H9 (cell line): ENCODE results near the gene C10orf71. TPM values are rescaled to one million over a fixed set of nuclear protein-coding genes. Genes with fewer than 3 reads are reported as not detected.

Experiments used
- DNase-seq: peaks from one replicate; pipeline ENCODE4 v3.0.0-alpha.2; 2017
- H2AFZ ChIP-seq: one replicate; pipeline ENCODE4 v1.6.1; 2013; ENCODE audit warnings: mild to moderate bottlenecking, low read length, control low read depth, moderate library complexity
- H2AK5ac ChIP-seq: 2 replicates; pipeline ENCODE4 v1.6.1; 2013; ENCODE audit warnings: low read length, control low read depth, mixed read lengths; ENCODE audit not compliant: insufficient read length
- H2BK120ac ChIP-seq: one replicate; pipeline ENCODE4 v1.6.1; 2013; ENCODE audit warnings: low read depth, mild to moderate bottlenecking, low read length, control low read depth, inconsistent platforms; ENCODE audit not compliant: poor library complexity, severe bottlenecking
- H2BK12ac ChIP-seq: 2 replicates; pipeline ENCODE4 v1.6.1; 2013; ENCODE audit warnings: low read length, control low read depth, mixed read lengths, low read depth; ENCODE audit not compliant: insufficient read length
- H2BK15ac ChIP-seq: 2 replicates; pipeline ENCODE4 v1.6.1; 2013; ENCODE audit warnings: low read depth, low read length, control low read depth
- H2BK20ac ChIP-seq: one replicate; pipeline ENCODE4 v1.6.1; 2013; ENCODE audit warnings: low read depth, mild to moderate bottlenecking, low read length, control low read depth, inconsistent platforms; ENCODE audit not compliant: poor library complexity, severe bottlenecking
- H2BK5ac ChIP-seq: 2 replicates; pipeline ENCODE4 v1.6.1; 2013; ENCODE audit warnings: low read length, control low read depth, mixed read lengths; ENCODE audit not compliant: insufficient read length
- H3K14ac ChIP-seq: 2 replicates; pipeline ENCODE4 v1.6.1; 2013; ENCODE audit warnings: low read length, control low read depth; ENCODE audit not compliant: insufficient read depth
- H3K18ac ChIP-seq: 2 replicates; pipeline ENCODE4 v1.6.1; 2013; ENCODE audit warnings: low read depth, mild to moderate bottlenecking, mixed read lengths, low read length, control low read depth; ENCODE audit not compliant: insufficient read length
- H3K23ac ChIP-seq: 2 replicates; pipeline ENCODE4 v1.6.1; 2013; ENCODE audit warnings: low read length, control low read depth, mixed read lengths, low read depth; ENCODE audit not compliant: insufficient read length
- H3K23me2 ChIP-seq: 2 replicates; pipeline ENCODE4 v1.6.1; 2013; ENCODE audit warnings: low read depth, mild to moderate bottlenecking, mixed read lengths, low read length, control low read depth; ENCODE audit not compliant: insufficient read length, poor library complexity, severe bottlenecking
- H3K27ac ChIP-seq: 2 replicates; pipeline ENCODE4 v1.5.1; 2013; ENCODE audit warnings: low read length, control low read depth, mixed read lengths, low read depth; ENCODE audit not compliant: insufficient read length
- H3K27me3 ChIP-seq: 2 replicates; pipeline ENCODE4 v1.6.1; 2013; ENCODE audit warnings: low read length, control low read depth, inconsistent platforms; ENCODE audit not compliant: insufficient read depth
- H3K4ac ChIP-seq: 2 replicates; pipeline ENCODE4 v1.6.1; 2013; ENCODE audit warnings: low read depth, mild to moderate bottlenecking, control low read depth, inconsistent platforms, low read length, moderate library complexity
- H3K4me1 ChIP-seq: 2 replicates; pipeline ENCODE4 v1.6.1; 2013; ENCODE audit warnings: low read length, control low read depth, inconsistent platforms; ENCODE audit not compliant: insufficient read depth
- H3K4me2 ChIP-seq: 2 replicates; pipeline ENCODE4 v1.6.1; 2013; ENCODE audit warnings: low read length, control low read depth, mixed read lengths; ENCODE audit not compliant: insufficient read length, insufficient read depth
- H3K56ac ChIP-seq: 2 replicates; pipeline ENCODE4 v1.6.1; 2013; ENCODE audit warnings: low read depth, mild to moderate bottlenecking, mixed read lengths, low read length, control low read depth; ENCODE audit not compliant: insufficient read length
- H3K79me1 ChIP-seq: 2 replicates; pipeline ENCODE4 v1.6.1; 2013; ENCODE audit warnings: low read depth, mild to moderate bottlenecking, moderate library complexity, low read length, control low read depth, inconsistent platforms; ENCODE audit not compliant: insufficient read depth, poor library complexity, severe bottlenecking
- H3K79me2 ChIP-seq: 2 replicates; pipeline ENCODE4 v1.6.1; 2013; ENCODE audit warnings: low read length, control low read depth, inconsistent platforms; ENCODE audit not compliant: insufficient read depth
- H3K9ac ChIP-seq: 2 replicates; pipeline ENCODE4 v1.6.1; 2013; ENCODE audit warnings: low read length, control low read depth, mixed read lengths; ENCODE audit not compliant: insufficient read length; ENCODE audit errors: extremely low read depth
- H3K9me3 ChIP-seq: one replicate; pipeline ENCODE4 v1.6.1; 2013; ENCODE audit warnings: low read depth, low read length, inconsistent platforms; ENCODE audit not compliant: control insufficient read depth
- H3T11ph ChIP-seq: one replicate; pipeline ENCODE4 v1.6.1; 2013; ENCODE audit warnings: mild to moderate bottlenecking, low read length, control low read depth, inconsistent platforms
- H4K20me1 ChIP-seq: one replicate; pipeline ENCODE4 v1.6.1; 2013; ENCODE audit not compliant: control insufficient read depth, insufficient read length, insufficient read depth
- H4K5ac ChIP-seq: 2 replicates; pipeline ENCODE4 v1.6.1; 2013; ENCODE audit warnings: low read depth, mild to moderate bottlenecking, mixed read lengths, low read length, control low read depth; ENCODE audit not compliant: insufficient read length
- H4K8ac ChIP-seq: replicated peaks from 2 replicates; pipeline ENCODE4 v1.6.1; 2013; ENCODE audit warnings: low read length, control low read depth, mixed read lengths, low read depth; ENCODE audit not compliant: insufficient read length
- H4K91ac ChIP-seq: 2 replicates; pipeline ENCODE4 v1.6.1; 2013; ENCODE audit warnings: low read depth, mild to moderate bottlenecking, moderate library complexity, mixed read lengths, low read length, control low read depth; ENCODE audit not compliant: insufficient read length
- H3K27ac Mint-ChIP-seq, 3 experiments: 2 replicates in 2 of 3; 3 replicates in 1 of 3; pipeline ENCODE4 v1.8.0; 2020 to 2021; ENCODE audit warnings: mixed read lengths in 3 of 3, mild to moderate bottlenecking in 1 of 3, moderate library complexity in 1 of 3
- H3K27me3 Mint-ChIP-seq: 2 replicates; pipeline ENCODE4 v1.8.0; 2021; ENCODE audit warnings: low read depth, mild to moderate bottlenecking, moderate library complexity, mixed read lengths
- H3K36me3 Mint-ChIP-seq, 3 experiments: 2 replicates in 2 of 3; 3 replicates in 1 of 3; pipeline ENCODE4 v1.8.0; 2020 to 2021; ENCODE audit warnings: low read depth in 3 of 3, mixed read lengths in 3 of 3; ENCODE audit not compliant: insufficient read depth in 1 of 3
- H3K4me1 Mint-ChIP-seq, 2 experiments: 2 replicates each; pipeline ENCODE4 v1.8.0; 2020; ENCODE audit warnings: mixed read lengths in 2 of 2
- H3K4me3 Mint-ChIP-seq, 2 experiments: 2 replicates in 1 of 2; 3 replicates in 1 of 2; pipeline ENCODE4 v1.8.0; 2020 to 2021; ENCODE audit warnings: mild to moderate bottlenecking in 2 of 2, mixed read lengths in 2 of 2, moderate library complexity in 1 of 2
- H3K9me3 Mint-ChIP-seq, 2 experiments: 2 replicates in 1 of 2; 3 replicates in 1 of 2; pipeline ENCODE4 v1.8.0; 2020; ENCODE audit warnings: mild to moderate bottlenecking in 2 of 2, mixed read lengths in 2 of 2, moderate library complexity in 1 of 2
- WGBS: extraction: QIAGEN DNeasy Blood & Tissue Kit; methylation state at CpG from one replicate; pipeline ENCODE4 v1.1.7; 2013; ENCODE audit warnings: missing lambda C conversion rate, low lambda C conversion rate, mixed read lengths; ENCODE audit not compliant: insufficient read length; ENCODE audit errors: extremely low coverage; 5-methylcytosine and 5-hydroxymethylcytosine counted together
- total RNA-seq: library from RNA; stranded (reverse); gene quantifications from 2 replicates; pipeline ENCODE4 v1.2.1, GENCODE V29; 2021
- TF ChIP-seq, protein P1 (sequence below): fragments of 200-600 bp; sonication (generic); conservative IDR thresholded peaks from 3 replicates; pipeline ENCODE4 v1.8.0; 2021; ENCODE audit warnings: antibody characterized with exemption, mild to moderate bottlenecking

C10orf71 gene
- total RNA-seq, 1 experiment from 2014 or later, result not detected

DNA sequence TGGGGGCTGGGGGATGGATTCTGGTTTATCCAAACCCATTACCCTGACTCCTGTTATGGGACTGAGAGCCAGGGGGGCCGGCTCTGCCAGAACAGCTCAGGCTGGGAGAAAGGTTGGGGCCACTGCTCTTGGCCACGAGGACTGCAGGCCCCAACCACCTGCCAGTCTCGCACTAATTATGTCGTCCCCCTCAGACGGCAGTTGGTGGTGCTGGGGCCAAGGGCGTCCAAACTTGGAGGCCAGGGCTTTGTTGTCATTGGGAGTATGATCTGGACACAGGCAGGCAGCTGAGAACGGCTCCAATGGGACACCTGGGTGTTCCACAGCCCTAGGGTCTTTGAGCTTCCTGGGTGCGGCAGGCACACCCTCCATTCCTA, 62.2 kb downstream of the C10orf71 start:
- H3K27ac Mint-ChIP-seq, result no peak overlapping the region; a peak in 1 of 7 replicates
- Histone ChIP-seq H3K9me3 (no peaks in the 10 kb centered on the region), H3K9ac (no peak overlapping the region), H4K5ac (no peak overlapping the region), H4K20me1 (no peaks in the 10 kb centered on the region), H2BK12ac (no peak overlapping the region), H3K79me2 (no peaks in the 10 kb centered on the region), H3K23me2 (no peaks in the 10 kb centered on the region), H3T11ph (no peak overlapping the region), H3K79me1 (no peaks in the 10 kb centered on the region), H3K4me2 (no peak overlapping the region), H3K4ac (no peak overlapping the region), H2AFZ (no peak overlapping the region), H4K91ac (no peak overlapping the region), H3K4me1 (peaks cover 4% of the 10 kb centered on the region), H3K27ac (no peak overlapping the region), H3K27me3 (no peaks in the 10 kb centered on the region), H2BK5ac (no peak overlapping the region), H3K23ac (no peak overlapping the region), H4K8ac (no peak overlapping the region), H2BK15ac (no peak overlapping the region), H2BK120ac (no peak overlapping the region), H2AK5ac (no peak overlapping the region), H2BK20ac (no peak overlapping the region), H3K56ac (no peak overlapping the region), H3K14ac (no peak overlapping the region; the same call in 1 of the 2 replicates), H3K18ac (no peak overlapping the region)
- H3K4me3 Mint-ChIP-seq, result no peak overlapping the region
- no peaks in the 10 kb centered on the region; the same call in 1 of the 2 replicates for H3K27me3 Mint-ChIP-seq
- no peak for DNase-seq
- H3K9me3 Mint-ChIP-seq, result peaks cover 0 to 2% of the 10 kb centered on the region in 2 experiments; a peak in 2 of 5 replicates
- peaks cover 9 to 10% of the 10 kb centered on the region in 2 experiments for H3K4me1 Mint-ChIP-seq
- no peaks in the 10 kb centered on the region for H3K36me3 Mint-ChIP-seq
- TF ChIP-seq, protein P1, sequence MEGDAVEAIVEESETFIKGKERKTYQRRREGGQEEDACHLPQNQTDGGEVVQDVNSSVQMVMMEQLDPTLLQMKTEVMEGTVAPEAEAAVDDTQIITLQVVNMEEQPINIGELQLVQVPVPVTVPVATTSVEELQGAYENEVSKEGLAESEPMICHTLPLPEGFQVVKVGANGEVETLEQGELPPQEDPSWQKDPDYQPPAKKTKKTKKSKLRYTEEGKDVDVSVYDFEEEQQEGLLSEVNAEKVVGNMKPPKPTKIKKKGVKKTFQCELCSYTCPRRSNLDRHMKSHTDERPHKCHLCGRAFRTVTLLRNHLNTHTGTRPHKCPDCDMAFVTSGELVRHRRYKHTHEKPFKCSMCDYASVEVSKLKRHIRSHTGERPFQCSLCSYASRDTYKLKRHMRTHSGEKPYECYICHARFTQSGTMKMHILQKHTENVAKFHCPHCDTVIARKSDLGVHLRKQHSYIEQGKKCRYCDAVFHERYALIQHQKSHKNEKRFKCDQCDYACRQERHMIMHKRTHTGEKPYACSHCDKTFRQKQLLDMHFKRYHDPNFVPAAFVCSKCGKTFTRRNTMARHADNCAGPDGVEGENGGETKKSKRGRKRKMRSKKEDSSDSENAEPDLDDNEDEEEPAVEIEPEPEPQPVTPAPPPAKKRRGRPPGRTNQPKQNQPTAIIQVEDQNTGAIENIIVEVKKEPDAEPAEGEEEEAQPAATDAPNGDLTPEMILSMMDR, result no peak
- no CpG with 5 or more reads among the region's 8 CpGs for WGBS
